ENCODE measurements around the gene EZH2.

EZH2 gene

DNA sequence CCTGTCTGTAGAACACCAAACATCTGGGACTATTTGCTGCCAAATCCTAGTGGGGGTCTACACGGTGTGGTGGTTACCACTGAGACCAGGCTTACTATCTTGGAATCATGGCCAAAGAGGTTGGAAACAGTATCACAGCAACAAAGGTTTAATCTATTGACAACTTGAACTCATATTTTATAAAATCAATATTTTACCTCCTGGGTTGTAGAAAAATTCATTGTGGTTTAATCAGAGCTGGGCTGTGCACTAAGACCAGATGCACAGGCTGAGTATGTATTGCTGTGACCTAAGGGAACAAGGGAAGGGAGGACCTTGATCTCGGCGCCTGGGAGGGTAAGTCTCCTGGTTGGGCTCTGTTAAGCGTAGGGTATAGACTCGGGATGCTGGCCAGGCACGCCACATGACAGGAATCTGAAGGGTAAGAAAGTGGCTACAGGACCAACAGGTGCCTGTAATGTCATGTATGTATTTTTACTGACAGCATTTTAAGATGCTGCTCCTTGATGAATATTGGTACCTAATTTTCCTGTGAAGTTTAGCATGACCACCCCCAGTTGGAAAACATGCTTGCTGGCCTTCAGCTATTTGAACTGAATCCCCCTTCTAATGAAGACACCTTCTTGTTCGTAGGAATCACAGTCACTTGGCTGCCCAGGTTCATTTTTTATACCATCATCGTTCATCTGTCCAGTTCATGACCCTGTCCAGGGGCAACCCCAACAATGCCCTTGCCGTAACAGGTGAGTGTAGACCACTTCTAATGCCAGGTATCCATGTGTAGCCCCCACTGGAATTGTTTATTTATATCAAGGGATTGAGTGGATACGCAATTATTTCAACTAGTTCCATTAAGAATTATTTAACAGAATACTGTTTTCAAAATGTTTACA is 79.5 kb downstream of the EZH2 start:
- no peak for DNase-seq

DNA sequence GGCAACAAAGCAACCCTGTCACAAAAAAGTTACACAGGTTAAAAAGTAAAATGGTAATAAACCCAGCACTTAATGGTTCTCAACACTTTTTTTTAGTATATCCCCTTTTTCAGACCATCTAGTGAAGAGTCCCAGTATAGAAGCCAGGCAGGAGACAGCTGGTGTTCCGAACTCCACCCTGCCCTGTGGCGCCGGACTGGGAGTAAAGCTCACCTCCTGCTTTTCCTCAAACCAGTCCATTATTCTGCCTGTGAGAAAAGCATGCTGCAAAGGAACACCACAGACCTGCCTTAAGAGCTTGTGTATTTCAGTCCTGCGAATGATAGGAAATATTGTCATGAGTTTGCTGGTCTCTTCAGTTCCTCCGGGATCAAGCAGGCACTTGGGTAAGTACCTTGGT is 81.0 kb downstream of the EZH2 start:
- no peak for DNase-seq

DNA sequence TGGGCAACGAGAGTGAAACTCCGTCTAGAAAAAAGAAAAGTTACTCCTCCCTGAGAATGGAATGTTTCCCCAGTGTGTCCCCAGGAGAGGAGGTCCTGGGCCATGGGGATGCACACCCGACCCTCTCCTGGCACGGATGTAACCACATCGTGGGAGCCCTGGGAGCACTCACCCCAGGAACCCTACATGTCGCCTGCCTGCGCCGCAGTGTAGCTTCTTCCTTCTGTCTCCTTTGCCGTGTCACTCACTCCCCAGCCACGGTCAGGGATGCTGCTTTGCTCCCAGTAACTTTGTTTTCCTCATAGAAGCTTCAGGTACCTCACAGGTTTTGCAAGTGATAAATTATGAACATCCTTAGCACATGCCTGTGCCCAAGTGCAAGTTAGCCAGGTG is 82.0 kb downstream of the EZH2 start:
- no peak for DNase-seq

- peak in 1 of 14 donors; percentile 29 for DNase-seq
These were observed 83.4 kb downstream of the EZH2 start for GRCh38 chr7:148800677-148801076.

GRCh38 chr7:148799893-148800555 is 84.1 kb downstream of the EZH2 start:
- no peak for DNase-seq

GRCh38 chr7:148796841-148797240 is 87.2 kb downstream of the EZH2 start:
- no peak for DNase-seq

DNA sequence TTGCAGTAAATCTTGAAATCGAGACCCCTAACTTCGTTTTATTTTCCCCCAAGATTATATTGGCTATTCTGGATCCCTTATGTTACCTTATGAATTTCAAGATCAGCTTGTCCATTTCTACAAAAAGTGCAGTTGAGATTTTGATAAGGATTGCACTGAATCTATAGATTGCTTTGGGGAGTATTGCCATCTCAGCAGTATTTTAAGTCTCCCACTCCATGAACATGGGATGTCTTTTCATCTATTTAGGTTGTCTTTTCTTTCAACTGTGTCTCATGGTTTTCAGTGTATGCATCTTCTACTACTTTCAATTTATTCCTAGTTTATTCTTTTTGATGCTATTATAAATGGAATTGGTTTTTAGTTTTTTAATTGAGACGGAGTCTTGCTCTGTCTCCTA is 89.6 kb downstream of the EZH2 start:
- DNase-seq = no peak

- DNase-seq = no peak
These were observed 90.5 kb downstream of the EZH2 start for GRCh38 chr7:148793590-148793989.

DNA sequence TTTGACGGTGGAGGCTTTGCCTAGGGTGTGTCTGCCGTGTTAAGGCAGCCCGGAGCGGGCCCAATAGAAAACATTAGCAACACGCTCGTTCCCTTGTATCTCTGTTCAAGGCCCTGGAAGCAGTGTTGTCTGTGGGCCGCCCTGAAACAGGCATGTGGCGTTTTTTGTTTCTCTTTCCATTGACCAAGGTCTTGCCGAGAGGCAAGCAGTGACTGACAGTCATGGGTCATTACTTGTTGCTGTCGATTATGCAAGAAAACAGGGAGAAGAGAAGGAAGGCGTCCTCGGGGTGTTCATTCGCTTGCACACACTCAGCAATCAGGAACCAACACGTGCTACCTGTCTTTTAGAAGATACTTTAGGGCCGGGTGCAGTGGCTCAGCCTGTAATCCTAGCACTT is 92.5 kb downstream of the EZH2 start:
- DNase-seq = no peak

DNA sequence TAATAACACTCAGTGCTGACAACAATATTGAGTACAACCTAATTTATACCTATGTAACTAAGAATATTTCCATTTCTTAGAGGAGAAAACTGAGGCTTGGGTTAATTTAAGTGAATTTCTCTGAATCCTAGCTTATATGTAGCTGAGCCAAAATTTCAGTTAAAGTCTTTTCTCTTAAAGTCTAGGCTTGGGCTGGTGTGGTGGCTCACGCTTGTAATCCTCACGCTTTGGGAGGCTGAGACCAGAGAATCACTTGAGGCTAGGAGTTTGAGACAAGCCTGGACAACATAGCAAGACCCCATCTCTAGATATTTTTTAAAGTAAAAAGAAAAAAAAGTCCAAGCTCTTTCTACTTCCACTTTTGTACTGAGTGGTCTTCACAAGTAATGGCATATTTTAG is 93.2 kb downstream of the EZH2 start:
- no peak for DNase-seq

GRCh38 chr7:148790131-148790726 is 93.9 kb downstream of the EZH2 start:
- DNase-seq = no peak

DNA sequence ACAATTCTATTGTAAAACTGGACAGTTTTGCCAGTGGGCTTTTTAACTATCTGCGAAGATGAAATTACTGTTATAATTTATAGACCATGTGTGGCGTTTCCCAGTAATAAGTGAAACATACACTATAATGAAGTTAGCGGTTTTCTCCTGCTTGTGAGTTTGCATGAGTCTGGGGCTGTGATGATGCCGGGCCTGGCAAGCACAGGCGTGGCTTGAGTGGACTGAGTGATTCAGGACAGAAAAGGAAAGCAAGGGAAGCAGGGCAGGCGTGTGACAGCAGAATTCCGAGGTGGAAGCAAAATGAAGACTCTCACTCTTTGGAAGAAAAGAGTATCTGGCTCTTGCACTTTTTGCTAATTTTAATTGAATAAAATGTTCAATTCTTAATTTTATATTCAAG is 94.9 kb downstream of the EZH2 start:
- DNase-seq = no peak

DNA sequence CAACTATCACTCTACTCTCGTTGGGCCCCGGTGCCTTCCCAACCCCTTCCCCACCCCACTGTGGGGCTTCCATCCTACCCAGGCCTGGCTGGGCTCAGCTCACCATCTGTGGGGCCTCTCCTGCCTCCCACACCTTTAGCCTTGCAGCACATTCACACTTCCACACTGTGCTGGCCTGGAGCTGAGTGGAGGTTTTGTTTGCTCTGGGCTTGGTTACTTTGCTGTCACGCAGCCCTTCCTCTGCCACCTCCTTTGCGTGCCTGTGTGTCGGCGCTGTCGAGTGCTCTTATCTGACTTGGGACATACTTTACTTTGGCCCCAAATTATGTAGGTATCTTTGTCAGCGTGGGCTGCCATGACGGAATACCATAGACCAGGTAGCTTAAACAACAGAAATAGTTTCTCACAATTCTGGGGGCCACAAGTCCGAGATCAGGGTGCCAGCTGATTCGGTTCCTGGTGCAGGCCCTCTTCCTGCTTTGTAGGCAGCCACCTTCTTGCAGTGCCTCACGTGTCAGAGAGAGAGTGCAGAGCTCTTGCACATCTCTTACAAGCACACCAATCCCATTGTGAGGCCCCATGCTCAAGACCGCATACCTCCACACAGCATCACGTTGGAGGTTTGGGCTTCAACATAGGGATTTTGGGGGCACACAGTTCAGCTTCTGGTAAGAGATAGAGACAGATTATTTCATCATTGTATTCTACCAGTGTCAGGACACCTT is 96.4 kb downstream of the EZH2 start:
- no peak for DNase-seq

- DNase-seq = no peak
These were observed 100.1 kb downstream of the EZH2 start for GRCh38 chr7:148783801-148784527.

DNA sequence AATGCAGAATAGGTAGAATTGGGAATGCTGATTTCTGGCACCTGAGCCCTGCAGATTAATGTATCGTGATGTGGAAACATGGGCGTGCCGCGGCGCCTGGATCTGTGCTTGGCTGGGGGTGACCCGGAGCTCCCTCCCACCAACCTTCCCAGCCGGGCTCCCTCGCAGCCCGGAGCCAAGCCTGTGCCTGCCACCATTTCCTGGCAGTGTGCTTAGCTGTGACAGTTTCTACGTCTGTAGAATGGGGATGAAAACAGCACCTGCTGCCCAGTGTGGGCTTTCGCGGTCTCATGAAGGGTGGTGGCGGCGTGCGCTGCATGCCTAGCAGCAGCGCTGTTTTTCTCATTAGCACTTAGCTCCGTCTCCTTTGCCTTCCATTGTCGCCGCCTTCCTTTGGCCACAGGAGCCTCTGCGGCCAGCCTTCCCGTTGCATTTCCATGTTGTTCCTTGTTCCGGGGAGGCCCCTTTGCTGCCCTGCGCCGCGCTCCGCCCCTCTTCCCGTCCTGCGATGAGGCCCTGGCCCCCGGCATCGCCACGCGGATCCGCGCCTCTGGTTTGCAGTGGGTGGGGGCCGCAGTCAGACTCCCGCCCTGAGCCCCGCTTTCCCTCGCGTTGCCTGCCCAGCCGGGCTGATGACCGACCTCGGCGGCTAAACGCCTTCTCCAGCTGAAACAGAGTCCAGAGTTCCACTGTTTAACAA is 101.2 kb downstream of the EZH2 start:
- no peak for DNase-seq

- no peak for DNase-seq
These were observed 109.6 kb downstream of the EZH2 start for GRCh38 chr7:148774471-148774870.

GRCh38 chr7:148773334-148773733 is 110.8 kb downstream of the EZH2 start:
- DNase-seq = no peak

- no peak for DNase-seq
These were observed 111.6 kb downstream of the EZH2 start for GRCh38 chr7:148772297-148773089.

DNA sequence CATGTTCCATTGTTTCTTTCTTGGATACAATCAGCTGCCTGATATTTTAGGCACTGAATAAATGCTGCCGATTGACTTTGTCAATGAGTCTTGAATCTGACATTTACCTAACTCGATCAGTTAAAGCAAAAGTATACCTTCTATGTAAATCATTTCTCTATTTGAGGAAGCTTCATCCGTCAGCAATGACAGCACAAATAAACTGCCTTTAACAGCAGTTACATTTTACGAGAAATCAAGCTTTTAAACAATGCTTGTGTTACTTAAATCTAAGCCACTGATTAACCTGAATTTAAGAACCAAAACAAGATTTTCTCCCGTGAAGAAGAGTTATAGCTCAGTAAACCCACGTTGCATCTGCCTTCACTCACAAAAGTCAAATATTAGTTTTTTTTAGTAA is 114.1 kb downstream of the EZH2 start:
- no peak for DNase-seq

DNA sequence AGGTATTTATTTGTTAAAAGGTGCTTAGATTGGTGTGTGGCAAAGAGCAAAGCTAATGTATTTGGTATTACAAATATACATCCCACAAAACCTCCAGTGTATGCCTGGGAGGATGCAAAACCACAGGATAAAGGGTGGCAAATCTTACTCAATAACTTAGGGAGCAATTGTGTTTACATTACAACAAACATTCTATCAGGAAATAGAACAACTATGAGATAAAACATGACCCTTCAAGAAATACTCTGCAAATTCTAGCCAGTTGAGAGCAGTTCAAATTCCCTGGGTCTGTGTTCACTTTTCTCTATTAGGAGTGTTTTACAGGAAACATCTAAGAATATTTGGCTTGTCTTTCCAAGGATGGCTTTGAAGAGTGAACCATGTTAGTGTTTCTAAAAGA is 120.5 kb downstream of the EZH2 start:
- DNase-seq = no peak

Data from C1 segment of cervical spinal cord (tissue), 14 donors.